CD4-positive, alpha-beta T cell treated with Interleukin-4 for 4 hours (primary cell): Measurements from ENCODE around the gene ABCG8.

Source experiments
- DNase-seq: peaks from one replicate; pipeline ENCODE4 v3.0.0-alpha.2; 2020

ABCG8 gene

GRCh38 chr2:43838560-43839267, at the start of gene ABCG8, which contains the start of gene ABCG5:
Gene ABCG8, plus strand, starts transcription at chr2:43838971. Its CDS starts 83 bp downstream, at chr2:43839054.
Gene ABCG5, minus strand, starts transcription at chr2:43838839. Its CDS starts 160 bp downstream, at chr2:43838679.
- no peak for DNase-seq

DNA sequence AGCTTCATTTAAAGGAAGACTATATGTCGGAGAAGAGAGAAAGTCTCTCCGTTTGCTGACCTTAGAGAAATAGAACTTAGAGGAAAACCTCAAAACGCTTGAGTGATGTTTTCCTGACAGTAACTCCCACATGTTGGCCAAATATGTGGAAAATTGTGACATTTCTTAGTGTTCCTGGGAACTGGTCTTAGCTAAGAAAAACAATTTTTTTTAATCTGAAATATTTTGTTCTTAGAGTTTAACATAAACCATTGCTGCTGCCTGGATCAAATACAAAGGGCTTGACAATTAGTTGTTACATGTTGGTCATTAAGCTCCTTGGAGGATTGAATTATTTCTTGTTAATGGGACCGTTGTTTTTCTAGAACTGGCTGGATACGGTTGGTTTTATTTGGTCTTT, 48.6 kb upstream of the ABCG8 start:
- no peak for DNase-seq

- no peak for DNase-seq
Measured at GRCh38 chr2:43791035-43791765, 47.6 kb upstream of the ABCG8 start.

GRCh38 chr2:43792653-43793052, 46.1 kb upstream of the ABCG8 start:
- DNase-seq: no peak

DNA sequence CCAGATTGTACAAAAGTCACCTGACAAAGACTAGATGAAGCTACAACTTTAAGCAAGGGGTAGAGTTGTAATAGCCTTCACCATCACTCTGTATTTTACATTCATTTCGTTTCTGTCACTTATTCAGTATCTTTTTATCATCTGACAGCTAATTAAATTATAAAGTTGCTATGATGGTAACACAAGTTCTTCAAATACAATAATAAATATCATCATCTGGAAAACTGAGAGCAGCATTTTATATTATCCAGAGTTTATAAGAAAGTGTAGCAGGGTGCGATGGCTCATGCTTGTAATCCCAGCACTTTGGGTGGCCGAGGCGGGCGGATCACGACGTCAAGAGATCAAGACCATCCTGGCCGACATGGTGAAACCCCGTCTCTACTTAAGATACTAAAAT, 43.8 kb upstream of the ABCG8 start:
- no peak for DNase-seq

DNA sequence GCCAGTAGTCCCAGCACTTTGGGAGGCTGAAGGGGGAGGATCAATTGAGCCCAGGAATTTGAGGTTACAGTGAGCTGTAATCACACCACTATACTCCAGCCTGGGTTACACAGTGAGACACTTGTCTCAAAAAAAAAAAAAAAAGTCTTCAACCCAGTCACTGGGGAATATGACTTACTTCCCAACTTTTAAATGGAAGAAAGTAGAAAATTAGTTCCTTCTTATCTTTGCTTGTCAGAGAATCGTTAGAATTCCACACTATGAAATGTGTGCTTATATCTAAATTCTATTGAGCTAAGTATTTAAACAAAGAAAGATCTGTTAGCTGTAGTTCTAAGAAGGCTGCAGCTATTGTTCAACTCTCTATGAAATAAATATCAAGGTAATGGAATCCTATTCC, 42.6 kb upstream of the ABCG8 start:
- DNase-seq: no peak

DNA sequence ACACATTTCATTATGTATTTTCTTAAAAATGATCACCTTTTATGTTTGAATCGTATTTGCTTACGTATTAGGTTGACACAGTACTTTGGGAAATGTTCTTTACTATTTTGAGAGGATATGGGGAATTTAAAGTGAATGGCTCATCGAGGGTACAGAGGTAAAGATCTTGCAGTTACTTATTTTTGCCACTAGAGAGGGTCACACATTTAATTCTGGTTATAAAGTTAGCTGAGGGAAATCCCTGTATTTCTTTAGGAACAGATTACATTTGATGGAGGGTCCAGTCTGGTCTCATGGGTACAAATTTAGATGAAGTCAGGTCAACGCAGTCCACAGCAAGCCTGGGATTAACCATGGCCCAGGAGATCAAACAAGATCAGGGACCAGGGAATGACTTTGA, 40.5 kb upstream of the ABCG8 start:
- DNase-seq: no peak

DNA sequence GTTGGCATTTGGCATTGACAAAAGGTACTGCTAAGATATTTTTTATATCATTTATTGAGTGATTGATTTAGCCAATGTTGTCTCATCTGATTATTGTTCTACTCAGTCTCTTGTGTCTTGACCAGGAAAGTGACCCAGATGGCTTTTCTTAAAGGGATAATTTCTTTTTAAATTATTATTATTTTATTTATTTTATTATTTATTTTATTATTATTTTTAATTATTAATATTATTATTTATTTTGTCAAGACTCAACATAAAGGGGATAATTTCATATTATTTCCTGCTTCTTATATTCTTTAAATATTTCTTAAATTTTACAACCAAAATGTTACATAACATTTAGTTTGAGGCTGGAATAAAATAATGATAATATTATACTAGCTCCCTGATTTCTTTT, 37.9 kb upstream of the ABCG8 start:
- DNase-seq: no peak

GRCh38 chr2:43802135-43802534, 36.6 kb upstream of the ABCG8 start:
- DNase-seq: no peak

- DNase-seq: no peak
Measured at GRCh38 chr2:43803113-43803512, 35.7 kb upstream of the ABCG8 start.

GRCh38 chr2:43806719-43807031, 32.1 kb upstream of the ABCG8 start:
- DNase-seq: no peak

DNA sequence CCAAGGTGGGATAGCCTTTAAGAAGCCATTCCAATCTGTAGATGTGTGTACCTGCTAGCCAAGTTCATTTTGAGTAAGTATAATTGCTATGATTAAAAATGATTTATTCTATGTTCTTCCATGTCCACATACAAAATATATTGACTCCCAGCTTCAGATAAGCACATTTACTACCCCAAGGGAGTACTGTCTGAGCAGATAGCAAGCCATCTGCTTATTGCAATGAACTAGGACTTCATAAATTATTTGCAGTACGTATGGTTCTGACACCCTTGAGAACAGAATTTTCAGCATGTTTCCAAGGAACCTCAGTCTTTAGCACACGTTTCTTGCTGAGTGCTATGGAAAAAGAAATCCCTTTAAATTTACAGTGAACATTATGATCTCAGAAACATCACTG, 28.3 kb upstream of the ABCG8 start:
- no peak for DNase-seq

GRCh38 chr2:43810888-43811287, 27.9 kb upstream of the ABCG8 start:
- DNase-seq: no peak

GRCh38 chr2:43812006-43812405, 26.8 kb upstream of the ABCG8 start:
- DNase-seq: no peak

DNA sequence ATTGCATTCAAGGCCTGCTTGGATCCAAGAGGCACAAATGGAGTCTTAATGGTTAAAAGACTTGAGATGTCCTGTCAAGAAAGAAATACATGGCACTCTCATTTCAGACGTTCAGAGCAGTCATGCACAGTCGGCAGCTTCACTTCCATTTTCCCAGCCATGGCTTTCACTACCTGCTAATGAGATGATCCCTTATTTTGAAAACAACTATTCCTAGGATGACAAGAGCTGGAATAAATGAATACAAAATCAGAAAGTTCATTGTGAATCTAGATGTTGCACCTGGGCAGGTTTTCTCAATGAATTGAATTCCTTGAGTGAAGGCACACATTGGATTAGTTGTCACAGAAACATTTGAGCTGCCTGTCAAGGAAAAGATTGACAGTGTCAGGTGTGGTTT, 25.8 kb upstream of the ABCG8 start:
- DNase-seq: no peak

- DNase-seq: no peak
Measured at GRCh38 chr2:43814711-43815110, 24.1 kb upstream of the ABCG8 start.

DNA sequence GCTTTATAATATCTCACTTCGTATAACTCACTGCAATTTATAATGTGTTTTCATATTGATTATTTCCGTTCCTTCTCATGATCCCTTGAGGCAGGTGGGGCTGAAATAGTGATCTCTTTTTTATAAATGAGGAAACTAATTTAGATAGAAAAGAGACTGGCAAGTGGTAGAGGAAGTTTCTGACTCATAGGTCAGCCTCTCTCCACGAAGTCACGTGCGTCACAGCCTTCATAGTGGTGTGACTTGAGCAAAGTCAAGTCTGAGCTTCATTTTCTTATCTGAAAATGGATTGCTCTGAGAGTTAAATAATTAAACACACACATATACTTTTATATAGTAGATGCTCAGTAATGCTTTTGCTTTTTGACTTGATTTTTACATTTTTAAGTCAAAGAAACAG, 20.0 kb upstream of the ABCG8 start:
- no peak for DNase-seq

- no peak for DNase-seq
Measured at GRCh38 chr2:43819491-43820163, 19.1 kb upstream of the ABCG8 start.

DNA sequence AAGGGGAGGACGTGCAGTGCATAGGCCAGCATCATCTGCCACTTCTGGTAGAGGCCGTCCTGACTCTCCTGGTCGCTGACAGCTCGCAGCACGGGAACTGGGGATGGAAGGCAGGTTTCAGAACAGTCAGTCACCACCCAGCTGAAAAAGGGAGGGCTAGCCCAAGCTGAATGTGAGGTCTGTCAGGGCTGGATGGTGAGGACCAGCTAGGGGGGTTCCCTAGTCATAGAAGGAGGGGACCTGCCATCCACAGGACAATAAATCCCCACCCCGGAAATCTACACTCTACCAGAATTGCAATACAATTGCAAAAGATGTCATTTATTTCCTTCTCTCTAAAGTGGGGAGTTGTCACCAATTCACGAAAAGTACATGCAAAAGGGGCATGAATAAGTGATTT, 15.9 kb upstream of the ABCG8 start:
- DNase-seq: no peak

GRCh38 chr2:43823751-43824150, 15.0 kb upstream of the ABCG8 start:
- DNase-seq: no peak

DNA sequence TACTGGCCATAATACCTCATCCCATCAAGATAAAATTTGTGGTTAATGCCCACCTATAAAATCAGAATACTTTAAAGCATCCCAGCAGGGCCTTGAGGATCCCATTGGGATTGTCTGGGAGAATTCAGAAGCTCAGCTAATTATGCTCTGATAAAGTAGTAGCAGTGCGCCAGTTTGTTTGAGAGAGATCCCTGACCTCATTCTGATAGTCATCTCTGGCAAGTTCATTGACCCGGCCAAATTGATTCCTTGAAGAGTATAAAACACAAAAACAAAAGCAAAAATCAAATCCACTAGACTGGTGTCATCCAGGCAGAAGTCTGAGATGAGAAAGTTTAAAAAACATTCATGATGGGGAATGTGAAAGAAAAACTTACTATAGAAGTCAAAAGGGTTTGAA, 14.3 kb upstream of the ABCG8 start:
- no peak for DNase-seq

DNA sequence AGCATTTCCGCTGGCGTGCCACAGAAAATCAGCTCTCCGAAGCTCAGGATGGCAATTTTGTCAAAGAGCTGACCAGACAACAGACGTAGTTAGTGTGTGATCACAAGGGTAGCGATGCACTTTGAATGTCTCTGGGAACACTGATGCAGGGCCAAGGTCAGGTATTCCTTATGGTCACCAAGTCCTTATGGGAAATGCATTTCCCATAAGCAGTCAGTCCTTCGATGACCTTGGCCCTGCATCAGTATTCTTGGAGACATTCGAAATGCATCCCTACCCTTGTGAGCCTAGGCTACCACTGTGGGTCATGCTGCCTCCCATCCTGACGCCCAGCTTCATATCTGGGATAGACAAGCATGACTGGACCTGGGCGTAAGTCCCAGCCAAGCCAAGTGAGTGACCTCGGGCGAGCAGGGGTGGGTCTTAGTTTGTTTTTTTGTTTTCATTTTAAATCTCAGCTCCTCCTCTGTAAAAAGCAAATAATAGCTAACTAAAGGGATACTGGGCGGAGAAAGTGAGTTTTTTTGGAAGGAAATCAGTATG, 13.7 kb upstream of the ABCG8 start:
- no peak for DNase-seq

DNA sequence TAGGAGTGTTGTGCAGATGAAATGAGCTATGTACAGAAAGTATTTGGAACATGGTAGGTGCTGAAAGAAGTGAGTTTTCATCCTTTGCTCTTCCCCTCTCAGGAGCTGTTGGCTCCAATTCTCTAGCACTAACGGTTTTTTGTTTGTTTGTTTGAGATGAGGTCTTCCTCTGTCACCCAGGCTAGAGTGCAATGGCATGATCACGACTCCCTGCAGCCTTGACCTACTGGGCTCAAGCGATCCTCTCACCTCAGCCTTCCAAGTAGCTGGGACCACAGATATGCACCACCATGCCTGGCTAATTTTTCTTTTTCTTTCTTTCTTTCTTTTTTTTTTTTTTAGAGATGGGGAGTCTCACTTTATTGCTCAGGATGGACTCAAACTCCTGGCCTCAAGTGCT, 12.9 kb upstream of the ABCG8 start:
- DNase-seq: no peak
